HCEC 1CT (cell line): ENCODE data around the gene PPP2R5E.
A peak's percentile ranks its signal among the peaks of the same experiment; 100 is the strongest.
"Not testable (repeated sequence)": the region's sequence is repeated elsewhere in the genome, so short reads cannot be mapped to it uniquely, and the experiment has no call there.

Experiments
- DNase-seq: peaks from one replicate; pipeline ENCODE4 v3.0.0-alpha.2; 2017

PPP2R5E gene

GRCh38 chr14:63543000-63543825 is at the start of gene PPP2R5E:
TSS of gene PPP2R5E (minus strand) at chr14:63543377. CDS start at chr14:63539685, 3,692 bp downstream.
- DNase-seq: peak; percentile 99

GRCh38 chr14:63583046-63583445 is 39.9 kb upstream of the PPP2R5E start:
- not testable (repeated sequence) for DNase-seq

GRCh38 chr14:63581491-63581890 is 38.3 kb upstream of the PPP2R5E start:
- no peak for DNase-seq

GRCh38 chr14:63578300-63578699 is 35.1 kb upstream of the PPP2R5E start:
- no peak for DNase-seq

- peak; percentile 24 for DNase-seq
Observed at GRCh38 chr14:63573581-63573980, 30.4 kb upstream of the PPP2R5E start.

- DNase-seq: no peak
Observed at GRCh38 chr14:63565448-63565847, 22.3 kb upstream of the PPP2R5E start.

GRCh38 chr14:63564318-63564717 is 21.1 kb upstream of the PPP2R5E start:
- no peak for DNase-seq

- DNase-seq: no peak
Observed at GRCh38 chr14:63563370-63564026, 20.3 kb upstream of the PPP2R5E start.

GRCh38 chr14:63562405-63562804 is 19.2 kb upstream of the PPP2R5E start:
- no peak for DNase-seq

GRCh38 chr14:63555572-63555971 is 12.4 kb upstream of the PPP2R5E start:
- DNase-seq: no peak

- peak; percentile 64 for DNase-seq
Observed at GRCh38 chr14:63551332-63551731, 8.2 kb upstream of the PPP2R5E start.

- DNase-seq: no peak
Observed at GRCh38 chr14:63547798-63548335, 4.7 kb upstream of the PPP2R5E start.

- no peak for DNase-seq
Observed at GRCh38 chr14:63545431-63545830, 2.3 kb upstream of the PPP2R5E start.

GRCh38 chr14:63544591-63545299 is 1.6 kb upstream of the PPP2R5E start:
- peak; percentile 56 for DNase-seq

- DNase-seq: no peak
Observed at GRCh38 chr14:63543826-63544406, 739 bp upstream of the PPP2R5E start.

GRCh38 chr14:63542231-63542999 is 762 bp downstream of the PPP2R5E start:
- DNase-seq: peak; percentile 10

- no peak for DNase-seq
Observed at GRCh38 chr14:63535918-63536317, 7.3 kb downstream of the PPP2R5E start.

- no peak for DNase-seq
Observed at GRCh38 chr14:63533474-63533873, 9.7 kb downstream of the PPP2R5E start.

GRCh38 chr14:63524537-63525155 is 18.5 kb downstream of the PPP2R5E start:
- DNase-seq: no peak

- no peak for DNase-seq
Observed at GRCh38 chr14:63523735-63524426, 19.3 kb downstream of the PPP2R5E start.

GRCh38 chr14:63522511-63522910 is 20.7 kb downstream of the PPP2R5E start:
- DNase-seq: not testable (repeated sequence)
